Osteoblast (primary cell): ENCODE measurements around the gene CDYL. TPM values are rescaled to one million over a fixed set of nuclear protein-coding genes. Genes with fewer than 3 reads are reported as not detected.
A peak's percentile ranks its signal among the peaks of the same experiment; 100 is the strongest.

ENCODE experiments used
- DNase-seq: peaks from one replicate; pipeline ENCODE4 v3.0.0; 2011; ENCODE audit warnings: low spot score, mixed read lengths; ENCODE audit not compliant: insufficient read length; ENCODE audit errors: missing footprints
- H2AFZ ChIP-seq: 2 replicates; pipeline ENCODE4 v1.6.0; 2011; ENCODE audit warnings: mild to moderate bottlenecking, low read length
- H3K27ac ChIP-seq: 2 replicates; pipeline ENCODE4 v1.5.1; 2011; ENCODE audit warnings: mild to moderate bottlenecking, low read depth, low read length, moderate library complexity
- H3K27me3 ChIP-seq: 2 replicates; pipeline ENCODE4 v1.6.0; 2012; ENCODE audit warnings: mild to moderate bottlenecking, control low read depth, inconsistent platforms, low read length, moderate library complexity; ENCODE audit not compliant: insufficient read depth
- H3K36me3 ChIP-seq: 2 replicates; pipeline ENCODE4 v1.5.1; 2011; ENCODE audit warnings: mild to moderate bottlenecking, low read length, control low read depth, moderate library complexity; ENCODE audit not compliant: insufficient read depth
- H3K4me1 ChIP-seq: 2 replicates; pipeline ENCODE4 v1.5.1; 2011; ENCODE audit warnings: mild to moderate bottlenecking, low read length, control low read depth, moderate library complexity; ENCODE audit not compliant: insufficient read depth
- H3K4me2 ChIP-seq: 2 replicates; pipeline ENCODE4 v1.6.0; 2011; ENCODE audit warnings: mild to moderate bottlenecking, low read length; ENCODE audit not compliant: insufficient read depth
- H3K4me3 ChIP-seq: fragments of 200-600 bp; sonication (generic); 3 replicates; pipeline ENCODE4 v1.5.1; 2012; ENCODE audit warnings: mild to moderate bottlenecking, low read length, inconsistent platforms; ENCODE audit not compliant: insufficient read depth
- H3K79me2 ChIP-seq: 2 replicates; pipeline ENCODE4 v1.6.0; 2012; ENCODE audit warnings: mild to moderate bottlenecking, low read length, control low read depth, inconsistent platforms; ENCODE audit not compliant: insufficient read depth
- H3K9me3 ChIP-seq: 2 replicates; pipeline ENCODE4 v1.5.1; 2011; ENCODE audit warnings: low read depth, low read length, control low read depth
- H4K20me1 ChIP-seq: 2 replicates; pipeline ENCODE4 v1.6.0; 2012; ENCODE audit warnings: mild to moderate bottlenecking, low read length, control low read depth; ENCODE audit not compliant: insufficient read depth
- total RNA-seq: library from RNA; depleted of rRNA; stranded (reverse); fragments of >200 nt; gene quantifications from 2 replicates; pipeline ENCODE4 v1.2.3, GENCODE V29; 2012
- TF ChIP-seq, protein P1 (sequence below): IDR thresholded peaks from 2 replicates; pipeline ENCODE4 v1.5.1; 2011; ENCODE audit warnings: mild to moderate bottlenecking, low read depth, low read length, moderate library complexity; ENCODE audit errors: extremely low read depth

CDYL gene
- total RNA-seq, 1 donor = 106 TPM

DNA sequence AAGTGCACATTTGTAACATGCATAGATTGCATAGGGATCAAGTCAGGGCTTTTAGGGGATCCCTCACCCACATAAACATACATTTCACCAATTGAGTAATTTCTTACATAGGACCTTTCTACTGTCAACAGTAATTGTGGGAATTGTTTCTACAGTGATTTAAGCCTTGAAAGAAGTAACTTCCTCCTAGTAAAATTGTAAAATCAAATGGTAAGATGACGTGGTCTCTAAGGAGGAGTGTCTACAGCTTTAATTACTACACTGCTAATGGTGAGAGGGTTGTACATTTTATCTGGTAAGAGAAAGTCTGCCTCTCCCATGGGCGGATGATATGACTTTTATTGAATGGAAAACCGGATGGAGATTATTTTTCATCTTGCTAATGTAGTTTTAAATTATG lies 129.6 kb downstream of the CDYL start:
- Histone ChIP-seq H4K20me1 (no peaks in the 10 kb centered on the region), H2AFZ (no peak overlapping the region), H3K36me3 (no peaks in the 10 kb centered on the region), H3K4me1 (peaks cover 14% of the 10 kb centered on the region), H3K27me3 (no peaks in the 10 kb centered on the region), H3K4me2 (peak overlapping the region; percentile 73), H3K27ac (no peak overlapping the region), H3K4me3 (no peak overlapping the region), H3K9me3 (no peaks in the 10 kb centered on the region), H3K79me2 (peaks cover 5% of the 10 kb centered on the region)
- TF ChIP-seq, protein P1, sequence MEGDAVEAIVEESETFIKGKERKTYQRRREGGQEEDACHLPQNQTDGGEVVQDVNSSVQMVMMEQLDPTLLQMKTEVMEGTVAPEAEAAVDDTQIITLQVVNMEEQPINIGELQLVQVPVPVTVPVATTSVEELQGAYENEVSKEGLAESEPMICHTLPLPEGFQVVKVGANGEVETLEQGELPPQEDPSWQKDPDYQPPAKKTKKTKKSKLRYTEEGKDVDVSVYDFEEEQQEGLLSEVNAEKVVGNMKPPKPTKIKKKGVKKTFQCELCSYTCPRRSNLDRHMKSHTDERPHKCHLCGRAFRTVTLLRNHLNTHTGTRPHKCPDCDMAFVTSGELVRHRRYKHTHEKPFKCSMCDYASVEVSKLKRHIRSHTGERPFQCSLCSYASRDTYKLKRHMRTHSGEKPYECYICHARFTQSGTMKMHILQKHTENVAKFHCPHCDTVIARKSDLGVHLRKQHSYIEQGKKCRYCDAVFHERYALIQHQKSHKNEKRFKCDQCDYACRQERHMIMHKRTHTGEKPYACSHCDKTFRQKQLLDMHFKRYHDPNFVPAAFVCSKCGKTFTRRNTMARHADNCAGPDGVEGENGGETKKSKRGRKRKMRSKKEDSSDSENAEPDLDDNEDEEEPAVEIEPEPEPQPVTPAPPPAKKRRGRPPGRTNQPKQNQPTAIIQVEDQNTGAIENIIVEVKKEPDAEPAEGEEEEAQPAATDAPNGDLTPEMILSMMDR = no peak
- DNase-seq = no peak

DNA sequence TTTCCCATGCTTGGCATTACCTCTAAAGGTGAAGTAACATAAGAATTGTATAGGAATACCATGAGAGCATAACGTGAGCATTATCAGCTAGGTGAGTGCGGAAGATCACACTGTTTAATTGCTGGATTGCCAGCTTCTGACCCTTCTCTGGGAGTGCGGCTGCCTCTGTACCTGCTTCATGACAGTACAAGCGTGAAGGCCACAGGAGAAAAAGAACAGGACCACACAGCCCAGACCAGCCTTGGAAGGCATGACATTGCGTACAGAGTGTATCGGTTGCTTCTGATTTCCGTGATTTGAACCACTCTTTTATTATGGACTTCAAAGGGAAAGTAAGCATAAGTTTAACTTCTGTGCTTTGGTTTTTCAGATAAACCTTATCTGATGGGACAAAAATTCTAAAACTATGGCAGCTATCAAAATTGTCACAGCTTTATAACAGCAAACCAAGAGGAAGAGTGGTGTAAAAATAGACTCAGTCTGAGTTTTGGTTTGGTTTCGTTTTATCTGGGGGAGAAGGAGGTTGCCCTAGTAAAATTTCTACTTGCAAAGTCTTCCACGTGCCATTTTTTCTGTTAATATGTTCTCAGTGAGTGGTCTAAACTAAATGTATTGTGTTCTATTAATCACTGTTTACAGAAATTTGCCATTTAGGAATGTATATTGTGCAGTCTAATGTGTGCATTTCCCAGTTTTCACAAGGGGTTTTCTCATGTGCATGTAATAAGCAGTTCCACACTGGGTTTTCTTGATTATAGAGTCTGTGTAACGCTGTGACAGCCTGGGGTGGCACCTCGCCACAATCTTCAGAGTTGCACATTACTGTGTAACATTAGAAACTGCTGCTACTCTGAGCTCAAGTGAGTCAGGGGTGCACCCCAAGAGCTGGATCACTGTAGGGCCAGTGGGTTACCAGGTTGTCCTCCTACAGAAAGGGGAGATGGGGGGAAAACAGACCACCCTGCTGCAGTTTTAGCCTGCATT lies 130.4 kb downstream of the CDYL start:
- H3K27ac ChIP-seq = no peak overlapping the region
- H4K20me1 ChIP-seq = no peaks in the 10 kb centered on the region
- H3K4me2 ChIP-seq = peak overlapping the region; percentile 73
- H3K9me3 ChIP-seq = no peaks in the 10 kb centered on the region
- H3K36me3 ChIP-seq = no peaks in the 10 kb centered on the region
- H3K4me1 ChIP-seq = peaks cover 14% of the 10 kb centered on the region
- H3K4me3 ChIP-seq = peak overlapping the region; percentile 49
- no peaks in the 10 kb centered on the region for H3K27me3 ChIP-seq
- no peak for DNase-seq
- H2AFZ ChIP-seq = peak overlapping the region; percentile 26
- TF ChIP-seq, protein P1 = no peak
- peaks cover 5% of the 10 kb centered on the region for H3K79me2 ChIP-seq

DNA sequence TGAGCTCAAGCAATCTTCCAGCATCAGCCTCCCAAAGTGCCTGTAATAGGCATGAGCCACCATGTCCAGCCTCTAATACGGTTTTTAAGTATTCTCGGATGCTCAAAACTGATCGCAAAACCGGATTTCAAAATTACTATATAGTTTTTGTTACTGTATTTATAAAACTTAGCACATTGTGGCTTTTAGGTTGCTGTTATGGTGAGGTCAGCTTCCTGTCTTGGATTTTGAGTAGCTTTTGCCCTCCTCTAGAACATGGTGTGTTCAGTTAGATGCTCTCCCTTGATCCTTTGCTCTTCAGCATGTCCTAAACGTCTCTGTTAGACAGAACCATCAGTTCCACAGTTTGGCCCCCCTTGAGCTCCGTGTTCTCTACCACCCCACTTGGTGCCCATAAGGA lies 131.4 kb downstream of the CDYL start:
- H3K4me2 ChIP-seq = no peak overlapping the region
- no peak overlapping the region for H2AFZ ChIP-seq
- H3K27ac ChIP-seq = no peak overlapping the region
- peaks cover 5% of the 10 kb centered on the region for H3K79me2 ChIP-seq
- no peak overlapping the region for H3K4me3 ChIP-seq
- H3K4me1 ChIP-seq = peaks cover 14% of the 10 kb centered on the region
- H4K20me1 ChIP-seq = no peaks in the 10 kb centered on the region
- TF ChIP-seq, protein P1 = no peak
- H3K9me3 ChIP-seq = no peaks in the 10 kb centered on the region
- no peak for DNase-seq
- H3K36me3 ChIP-seq = no peaks in the 10 kb centered on the region
- H3K27me3 ChIP-seq = no peaks in the 10 kb centered on the region

DNA sequence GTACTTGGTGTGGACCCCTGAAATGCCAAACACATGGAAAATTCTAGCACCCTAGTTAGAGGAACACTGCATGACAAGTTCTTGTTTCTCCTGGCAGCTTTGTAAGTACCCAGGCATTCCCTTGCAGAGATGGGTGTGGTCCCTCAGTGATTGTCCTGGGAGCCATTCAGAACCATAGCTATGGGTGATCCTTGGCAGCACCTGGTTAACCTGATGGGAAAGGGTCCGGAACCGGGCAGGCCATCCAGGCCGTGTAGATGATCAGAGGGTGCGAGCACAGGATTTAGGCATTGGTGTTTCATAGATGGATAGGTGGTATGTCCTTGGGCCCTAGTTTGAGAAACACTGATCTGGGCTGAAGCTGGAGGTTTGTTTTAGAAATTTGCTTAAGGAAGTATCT lies 131.9 kb downstream of the CDYL start:
- H3K36me3 ChIP-seq = no peaks in the 10 kb centered on the region
- H2AFZ ChIP-seq = no peak overlapping the region
- H4K20me1 ChIP-seq = no peaks in the 10 kb centered on the region
- no peak overlapping the region for H3K4me2 ChIP-seq
- DNase-seq = no peak
- H3K4me1 ChIP-seq = peaks cover 14% of the 10 kb centered on the region
- H3K4me3 ChIP-seq = no peak overlapping the region
- H3K79me2 ChIP-seq = peaks cover 5% of the 10 kb centered on the region
- H3K27me3 ChIP-seq = no peaks in the 10 kb centered on the region
- no peak overlapping the region for H3K27ac ChIP-seq
- TF ChIP-seq, protein P1 = no peak
- no peaks in the 10 kb centered on the region for H3K9me3 ChIP-seq
